Posterior vena cava (tissue), 2 donors: ENCODE data around the gene PRKCZ. TPM values are rescaled to one million over a fixed set of nuclear protein-coding genes. Genes with fewer than 3 reads are reported as not detected.

Experiments
- DNase-seq: peaks from one replicate; pipeline ENCODE4 v3.0.0-alpha.2; 2020; ENCODE audit warnings: low spot score
- intact Hi-C, 2 donors: fragments of 100-400 bp; cut with DNase I; formaldehyde crosslinking; loops; one replicate each; pipeline versions ENCODE4 v1.14.1 to v1.14.2; 2022 to 2023
- total RNA-seq, 2 donors: library from RNA; stranded (reverse); fragmentation: NEBNext Ultra II Directional; extraction: Animal tissue kit (Norgen Biotek cat#: 25700); gene quantifications; one replicate each; pipeline ENCODE4 v1.2.1, GENCODE V29; 2021
- donor health status: DM: yes; HTN: yes; CAD: no.
- donor health status: DM: yes; HTN: yes; CAD: no.

PRKCZ gene
- total RNA-seq, 2 donors from 2014 or later = 3.0 to 3.6 TPM

DNA sequence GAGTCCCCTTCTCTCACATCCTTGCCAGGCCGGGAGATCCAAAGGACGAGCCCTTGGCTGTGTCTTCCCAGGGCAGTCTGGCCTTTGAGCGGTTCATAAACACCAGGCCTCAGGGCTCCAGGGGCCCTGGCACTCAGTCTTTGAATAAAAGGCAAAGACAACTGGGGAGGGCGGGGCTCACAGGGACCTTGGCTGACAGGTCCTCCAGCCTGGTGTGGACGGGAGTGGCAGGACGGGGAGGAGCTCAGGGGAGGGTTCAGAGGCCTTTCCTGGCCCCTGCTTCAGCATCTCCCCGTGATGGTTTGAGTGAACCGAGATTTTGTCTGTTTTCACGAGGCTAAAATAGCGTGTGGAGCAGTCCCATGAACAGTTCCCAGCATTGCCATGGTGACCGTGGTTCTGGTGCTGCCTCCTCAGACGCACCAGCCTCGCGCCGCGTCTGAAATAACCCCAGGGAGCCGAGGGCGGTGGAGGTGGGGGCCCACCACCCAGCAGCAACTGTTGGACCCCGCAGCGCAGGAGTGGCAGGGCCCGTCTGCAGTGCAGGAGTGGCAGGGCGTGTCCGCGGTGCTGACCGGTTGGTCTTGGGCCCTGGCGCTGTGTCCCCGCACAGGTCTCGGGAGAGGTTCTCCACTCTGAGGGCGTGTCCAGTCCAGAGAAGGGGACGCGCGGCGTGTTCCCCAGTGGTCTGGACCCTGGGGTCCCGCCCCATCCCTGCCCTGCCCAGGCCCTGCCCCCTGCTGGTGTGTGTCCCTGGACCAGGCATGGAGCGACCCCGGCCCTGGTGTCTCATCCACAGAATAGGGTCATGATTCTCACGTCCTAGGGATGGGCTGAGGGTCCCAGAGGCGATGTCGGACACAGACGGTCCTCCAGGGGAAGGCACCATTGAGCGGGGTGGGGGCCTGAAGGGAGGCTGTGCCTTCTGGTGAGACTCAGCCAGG, 7.1 kb upstream of the PRKCZ start:
- intact Hi-C loops = loop anchor here in 1 of 2 donors (5.0 kb wide), 1 partner anchor 96 kb away; no protein-coding TSS in a partner anchor
- DNase-seq = no peak

DNA sequence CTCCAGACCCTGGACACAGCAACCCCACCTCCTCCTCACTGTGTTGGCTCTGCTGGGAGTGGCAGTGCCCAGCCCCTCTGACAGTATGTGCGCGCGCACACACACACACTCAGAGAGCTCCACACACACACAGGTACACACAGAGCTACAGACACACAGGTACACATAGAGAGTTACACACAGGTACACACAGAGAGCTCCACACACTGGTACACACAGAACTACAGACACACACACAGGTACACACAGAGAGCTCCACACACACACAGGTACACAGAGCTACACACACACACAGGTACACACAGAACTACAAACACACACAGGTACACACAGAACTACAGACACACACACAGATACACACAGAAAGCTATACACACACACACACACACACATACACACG, 6.3 kb upstream of the PRKCZ start:
- DNase-seq = no peak
- intact Hi-C loops = loop anchor here in 1 of 2 donors (5.0 kb wide), 1 partner anchor 97 kb away; no protein-coding TSS in a partner anchor

DNA sequence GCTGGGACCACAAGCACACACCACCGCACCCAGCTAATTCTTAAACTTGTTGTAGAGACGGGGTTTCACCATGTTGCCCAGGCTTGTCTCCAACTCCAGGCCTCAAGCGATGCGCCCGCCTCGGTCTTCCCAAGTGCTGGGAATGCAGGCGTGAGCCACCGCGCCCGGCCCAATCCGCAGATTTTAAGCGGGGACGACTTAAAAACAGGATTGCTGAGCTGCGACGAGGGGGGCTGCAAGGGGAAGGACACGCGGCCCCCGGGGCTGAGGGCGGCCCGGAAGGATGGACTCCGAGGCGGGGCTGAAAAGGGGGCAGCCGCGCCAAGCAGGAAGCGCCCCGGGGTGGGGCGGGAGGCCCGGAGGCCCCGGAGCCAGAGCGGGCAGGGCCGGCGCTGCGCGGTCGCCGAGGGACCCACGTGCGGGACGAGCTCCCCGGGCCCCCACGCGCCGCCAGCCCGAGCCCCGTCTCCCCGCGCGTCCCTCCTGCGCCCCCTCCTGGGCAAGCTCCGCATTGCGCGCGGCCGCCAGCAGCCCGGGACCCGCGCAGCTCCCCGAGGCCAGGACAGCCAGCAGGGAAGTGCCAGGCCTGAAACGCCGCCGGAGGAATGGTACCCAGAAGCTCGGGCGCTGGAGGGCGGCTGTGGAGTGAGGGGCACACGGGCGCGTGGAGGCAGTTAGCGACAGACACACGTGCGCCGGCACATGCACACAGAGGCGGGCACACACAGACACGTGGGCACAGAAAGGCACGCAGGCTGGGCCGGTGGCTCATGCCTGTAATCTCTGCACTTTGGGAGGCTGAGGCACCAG, 5.5 kb upstream of the PRKCZ start:
- intact Hi-C loops = loop anchor here (5.0 kb wide), 3 partner anchors 87 to 102 kb away; no protein-coding TSS in a partner anchor
- DNase-seq = peak; percentile 90

DNA sequence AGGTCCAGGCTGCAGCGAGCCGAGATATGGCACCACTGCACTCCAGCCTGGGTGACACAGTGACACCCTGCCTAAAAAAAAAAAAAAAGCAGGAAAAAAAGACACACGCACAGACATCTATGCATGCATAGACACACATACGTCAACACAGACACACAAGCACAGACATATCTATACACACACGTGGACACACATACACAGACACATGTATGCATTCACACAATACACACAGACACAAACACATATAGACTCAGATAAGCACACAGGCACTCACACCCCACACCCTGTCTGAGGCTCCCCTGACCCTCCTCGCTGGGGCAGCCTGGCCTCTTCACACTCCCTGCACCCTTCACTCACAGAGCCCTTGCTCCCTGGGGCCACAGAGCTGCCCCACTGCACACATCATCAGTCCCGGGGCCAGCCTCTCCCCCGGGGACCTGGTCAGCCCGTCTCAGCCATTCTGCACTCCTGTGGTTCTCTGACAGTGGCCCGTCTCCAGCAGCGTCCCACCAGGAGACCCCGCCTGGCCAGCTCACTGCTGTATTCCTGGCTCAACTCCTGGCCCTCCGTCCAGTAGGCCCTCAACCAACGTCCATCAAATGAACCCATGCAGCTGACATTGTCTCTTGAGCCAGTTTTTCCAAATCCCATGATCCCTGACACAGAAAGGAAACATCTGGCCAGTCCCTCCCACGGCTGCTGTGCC, 4.6 kb upstream of the PRKCZ start:
- intact Hi-C loops = loop anchor here (5.0 kb wide), 2 partner anchors 88 to 103 kb away; no protein-coding TSS in a partner anchor
- no peak for DNase-seq

DNA sequence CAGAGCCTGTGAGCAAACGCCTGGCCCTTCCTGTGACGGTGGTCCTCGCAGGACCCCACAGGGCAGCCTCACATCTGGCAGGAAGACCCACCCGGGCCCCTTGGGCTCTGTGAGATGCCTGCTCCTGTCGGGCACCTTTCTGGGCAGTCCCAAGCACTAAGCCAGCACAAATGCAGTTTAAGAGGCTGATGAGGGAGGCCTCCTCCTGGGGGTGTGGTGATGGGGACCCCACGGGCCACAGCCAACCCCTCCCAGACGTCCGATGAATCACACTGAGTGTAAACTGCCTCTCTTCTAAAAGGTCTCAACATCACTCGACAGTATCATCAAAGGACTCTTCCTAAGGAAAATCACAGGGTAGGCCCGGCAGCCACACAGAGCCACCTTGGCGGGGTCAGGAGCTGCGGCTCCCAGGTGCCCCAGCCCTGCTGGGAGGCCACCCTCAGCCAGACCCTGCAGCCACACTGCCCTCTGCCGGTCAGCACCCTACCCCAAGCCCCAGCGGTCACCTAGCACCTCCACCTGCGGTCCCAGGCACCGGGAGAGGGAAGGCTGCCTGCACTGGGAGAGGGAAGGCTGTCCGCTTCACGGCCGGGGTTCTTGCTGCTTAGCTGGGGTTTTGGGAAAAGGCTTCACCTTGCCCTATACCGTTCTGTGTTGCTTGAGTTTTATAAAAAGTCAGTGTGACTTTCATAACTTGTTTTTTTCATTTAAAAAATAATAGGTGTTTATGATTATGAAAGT, 3.9 kb upstream of the PRKCZ start:
- intact Hi-C loops = loop anchor here (5.0 kb wide), 2 partner anchors 89 to 104 kb away; no protein-coding TSS in a partner anchor
- DNase-seq = no peak

DNA sequence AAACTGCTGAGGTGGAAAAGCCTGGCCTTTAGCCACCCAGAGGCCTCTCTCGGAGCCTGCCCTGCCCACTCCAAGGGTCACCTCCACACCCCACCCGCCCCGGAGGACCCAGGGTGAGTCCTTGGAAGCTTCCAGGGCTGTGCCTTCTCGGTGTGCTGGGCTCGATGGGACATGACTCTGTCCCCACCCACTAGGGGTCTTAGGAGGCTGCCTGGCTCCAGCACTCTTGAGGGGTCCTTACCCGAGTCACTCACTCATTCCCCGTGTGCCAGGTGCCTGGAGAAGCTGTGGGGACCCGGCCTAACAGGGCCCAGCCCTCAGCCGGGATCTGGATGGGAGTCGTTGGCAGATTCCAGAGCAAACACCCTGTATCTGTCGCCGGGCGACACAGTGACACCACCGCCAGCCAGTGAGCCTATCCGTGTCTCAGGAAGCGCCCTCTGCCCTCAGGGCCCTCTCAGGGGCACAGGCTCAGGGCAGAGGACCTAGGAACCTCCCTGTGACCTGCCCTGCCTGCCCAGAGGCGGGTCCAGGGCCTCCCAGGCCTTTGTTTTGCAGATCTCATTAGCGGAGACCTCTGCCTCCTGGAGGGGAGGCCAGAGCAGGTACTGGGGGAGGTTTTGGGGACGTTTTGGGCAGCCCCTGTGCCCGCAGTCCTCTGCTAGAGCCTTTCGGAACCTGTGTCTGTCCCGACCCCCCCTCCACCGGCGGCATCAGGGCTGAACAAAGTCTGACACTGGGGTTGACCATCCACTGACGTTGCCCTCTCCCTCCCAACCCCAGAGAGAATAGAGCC, 3.1 kb upstream of the PRKCZ start:
- no peak for DNase-seq
- intact Hi-C loops = loop anchor here (5.0 kb wide), 2 partner anchors 90 to 105 kb away; no protein-coding TSS in a partner anchor

DNA sequence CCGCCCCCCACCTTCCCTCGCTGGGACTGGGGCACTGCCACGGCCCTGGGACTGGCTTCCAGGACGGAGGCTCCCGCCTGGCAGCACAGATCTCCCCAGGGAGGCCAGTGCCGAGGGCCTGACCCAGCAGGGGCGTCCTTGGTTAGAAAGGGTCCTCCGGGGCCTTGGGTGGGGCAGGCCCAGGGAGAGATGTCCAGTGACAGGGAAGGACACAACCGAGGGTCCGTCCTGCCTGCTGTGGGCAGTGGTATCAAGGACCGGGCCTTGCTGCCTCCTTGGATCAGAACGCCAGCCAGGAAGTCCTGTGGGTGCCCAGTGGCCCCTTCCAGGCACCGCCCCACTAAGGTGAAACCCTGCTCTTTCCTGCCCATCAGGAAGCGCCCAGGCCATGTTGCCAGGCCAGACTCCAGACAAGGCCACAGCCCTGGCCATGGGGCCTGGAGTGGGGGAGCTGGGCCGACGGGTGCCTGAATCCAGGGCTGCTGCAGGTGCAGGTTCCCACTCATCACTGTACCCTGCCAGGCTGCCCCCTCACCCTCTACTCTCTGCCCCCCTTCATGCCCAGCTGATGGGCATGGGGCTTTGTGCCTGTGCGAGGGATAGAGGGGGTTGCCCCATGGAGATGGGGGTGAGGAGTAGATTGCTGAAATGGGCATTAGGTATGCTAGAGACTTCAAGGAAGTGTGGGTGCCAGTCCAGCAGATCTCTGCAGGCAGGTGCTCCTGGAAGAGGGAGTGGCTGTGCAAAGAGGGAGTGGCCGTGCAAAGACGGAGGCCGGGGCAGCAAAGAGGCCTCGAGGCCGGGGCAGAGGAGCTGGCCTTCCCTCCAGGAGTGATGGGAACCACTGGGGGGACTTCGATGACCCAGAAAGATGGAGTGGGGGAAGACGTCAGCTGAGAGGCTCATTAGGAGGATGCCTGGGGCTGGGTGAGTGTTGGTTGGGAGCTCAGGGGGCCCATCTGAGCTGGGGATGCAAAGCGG, 2.2 kb upstream of the PRKCZ start:
- intact Hi-C loops = loop anchor here (5.0 kb wide), 2 partner anchors 91 to 106 kb away; no protein-coding TSS in a partner anchor
- no peak for DNase-seq

DNA sequence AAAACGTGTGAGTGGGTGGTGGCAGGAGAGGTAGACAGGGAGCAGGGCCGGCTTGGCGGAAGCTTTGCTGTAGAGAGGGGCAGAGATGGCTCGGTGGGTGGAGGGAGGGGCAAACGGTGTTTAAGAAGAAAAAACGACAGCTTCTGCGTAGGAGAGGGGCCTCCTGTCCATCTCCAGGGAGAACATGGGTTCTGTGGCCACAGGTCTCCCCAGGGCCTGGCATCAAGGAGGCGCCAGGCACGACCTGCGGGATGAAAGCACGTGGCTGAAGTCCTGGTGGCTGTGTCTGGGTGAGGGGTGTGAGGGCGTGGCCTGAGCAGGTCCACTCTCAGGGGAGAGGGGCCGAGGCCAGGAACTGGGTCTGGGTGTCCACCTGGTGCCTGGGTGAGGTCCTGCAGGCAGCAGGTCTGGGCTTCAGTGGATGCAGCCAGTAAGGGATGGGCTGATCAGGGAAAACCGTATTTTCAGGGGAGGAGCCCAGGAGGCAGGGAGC, 940 bp upstream of the PRKCZ start:
- DNase-seq = no peak
- intact Hi-C loops = loop anchor here (5.0 kb wide), 2 partner anchors 92 to 107 kb away; no protein-coding TSS in a partner anchor

DNA sequence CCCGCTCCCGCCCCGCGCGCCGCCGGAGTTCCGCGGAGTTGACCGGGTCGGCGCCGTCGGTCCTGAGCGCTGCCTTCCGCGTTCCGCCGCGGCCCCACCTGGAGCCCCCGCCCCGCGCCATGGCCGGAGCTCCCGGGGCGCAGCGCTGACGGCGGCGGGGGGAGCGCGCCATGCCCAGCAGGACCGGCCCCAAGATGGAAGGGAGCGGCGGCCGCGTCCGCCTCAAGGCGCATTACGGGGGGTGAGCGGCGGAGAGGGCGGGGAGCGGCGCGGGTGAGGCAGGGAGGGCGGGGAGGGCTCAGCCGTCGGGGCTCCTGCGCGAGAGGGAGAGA, 216 bp downstream of the PRKCZ start:
- DNase-seq = no peak
- intact Hi-C loops = no loop called here

DNA sequence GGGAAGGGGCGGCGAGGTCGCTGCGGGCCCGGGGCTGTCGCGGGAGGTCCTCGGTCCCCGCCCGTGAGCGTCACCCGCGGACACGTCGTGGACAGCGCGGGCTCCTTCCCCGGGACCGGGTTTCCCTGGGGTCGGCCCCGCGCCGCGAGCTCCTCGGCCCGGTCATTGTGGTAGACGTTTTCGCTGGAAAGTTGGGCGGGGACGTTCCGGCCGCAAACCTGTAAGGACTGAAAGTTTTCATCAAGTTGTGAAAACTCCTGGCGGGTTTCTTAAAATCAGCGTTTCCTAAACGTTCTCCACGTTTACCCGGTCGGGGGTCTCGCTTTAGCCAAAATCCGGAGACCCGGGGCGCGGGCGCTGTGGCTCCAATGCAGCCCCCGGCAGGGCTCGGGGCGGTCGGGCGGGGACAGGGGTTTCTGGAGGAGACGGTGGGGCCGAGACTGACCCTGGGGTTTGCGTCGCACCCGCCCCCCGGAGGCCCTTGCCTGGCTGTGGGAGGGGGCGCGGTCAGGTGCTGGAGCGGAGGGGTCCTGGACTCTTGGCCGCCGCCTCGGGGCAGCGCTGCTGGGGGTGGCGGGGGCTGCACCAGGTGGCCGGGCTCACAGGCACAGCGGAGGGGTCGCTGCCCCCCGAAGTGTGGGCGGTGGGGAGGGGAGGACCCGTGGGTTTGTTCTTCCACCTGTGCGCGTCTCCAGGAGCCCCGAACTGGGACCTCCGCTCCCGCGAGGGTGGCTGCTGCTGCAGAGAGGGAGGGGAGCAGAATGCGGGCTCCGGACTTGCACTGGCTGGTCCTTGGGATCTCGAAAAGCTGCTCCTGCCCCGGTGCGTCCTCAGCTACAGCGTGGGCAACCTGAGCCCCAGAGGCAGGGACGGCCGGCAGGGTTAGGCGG, 827 bp downstream of the PRKCZ start:
- no peak for DNase-seq
- intact Hi-C loops = no loop called here

DNA sequence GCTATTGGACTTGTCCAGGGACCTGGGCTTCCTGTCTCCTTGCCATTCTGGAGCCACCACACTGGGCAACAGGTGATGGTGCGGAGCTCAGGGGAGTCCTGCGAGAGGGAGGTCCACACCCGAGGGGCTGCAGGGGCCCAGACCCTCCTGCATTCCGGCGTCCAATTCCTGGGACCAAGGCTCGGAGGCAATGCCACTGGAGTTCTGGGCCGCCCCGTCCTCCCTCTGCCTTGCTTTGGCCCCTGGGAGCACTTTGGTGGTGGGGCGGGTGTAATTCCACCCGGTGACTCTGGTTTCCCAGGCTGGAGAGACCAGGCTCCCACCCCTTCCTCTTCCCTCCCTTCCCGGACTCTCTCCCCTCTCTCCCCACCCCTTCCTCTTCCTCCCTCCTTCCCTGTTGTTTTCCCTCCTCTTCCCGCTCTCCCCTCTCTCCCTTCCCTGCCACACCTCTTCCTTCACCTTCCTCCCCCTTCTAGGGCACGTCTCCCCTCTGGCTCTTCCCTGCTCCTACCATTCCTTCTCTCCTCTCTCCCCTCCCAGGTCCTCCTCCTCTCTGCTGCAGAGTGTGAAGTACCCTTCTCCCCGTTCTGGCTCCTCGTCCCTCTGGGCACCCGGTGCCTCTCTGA, 2.0 kb downstream of the PRKCZ start:
- intact Hi-C loops = no loop called here
- no peak for DNase-seq

DNA sequence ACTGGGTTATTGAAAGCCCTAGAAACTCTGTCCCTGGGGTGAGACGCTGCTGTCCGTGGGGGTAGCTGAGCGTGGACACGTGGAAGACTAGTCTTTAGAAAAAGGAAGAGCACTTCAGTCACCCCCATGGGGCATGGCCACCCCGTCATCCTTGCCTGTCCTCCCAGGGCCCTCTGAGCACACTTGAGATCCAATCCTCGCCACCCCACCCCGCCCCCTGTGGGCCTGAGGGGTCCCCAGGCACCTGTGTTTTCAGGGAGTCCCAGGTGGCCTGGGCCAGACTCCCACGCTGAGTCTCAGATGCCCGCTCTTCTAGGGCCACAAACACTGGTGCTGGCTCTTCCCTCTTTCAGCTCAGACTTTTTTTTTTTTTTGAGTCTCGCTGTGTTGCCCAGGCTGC, 2.5 kb downstream of the PRKCZ start:
- no peak for DNase-seq
- intact Hi-C loops = no loop called here

DNA sequence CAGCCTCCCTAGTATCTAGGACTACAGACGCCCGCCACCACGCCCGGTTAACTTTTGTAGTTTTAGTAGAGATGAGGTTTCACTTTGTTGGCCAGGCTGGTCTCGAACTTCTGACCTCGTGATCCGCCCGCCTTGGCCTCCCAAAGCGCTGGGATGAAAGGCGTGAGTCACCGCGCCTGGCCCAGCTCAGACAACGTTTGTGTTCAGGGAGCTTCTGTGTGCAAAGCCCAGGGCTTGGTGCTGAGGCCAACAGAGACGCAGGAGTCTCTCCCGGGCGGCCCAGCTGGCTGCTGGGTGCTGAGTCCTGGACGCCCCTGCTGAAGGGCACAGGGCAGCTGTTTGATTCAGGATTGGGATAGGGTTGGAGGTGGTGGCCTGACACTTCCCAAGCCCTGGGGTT, 3.0 kb downstream of the PRKCZ start:
- intact Hi-C loops = no loop called here
- no peak for DNase-seq

DNA sequence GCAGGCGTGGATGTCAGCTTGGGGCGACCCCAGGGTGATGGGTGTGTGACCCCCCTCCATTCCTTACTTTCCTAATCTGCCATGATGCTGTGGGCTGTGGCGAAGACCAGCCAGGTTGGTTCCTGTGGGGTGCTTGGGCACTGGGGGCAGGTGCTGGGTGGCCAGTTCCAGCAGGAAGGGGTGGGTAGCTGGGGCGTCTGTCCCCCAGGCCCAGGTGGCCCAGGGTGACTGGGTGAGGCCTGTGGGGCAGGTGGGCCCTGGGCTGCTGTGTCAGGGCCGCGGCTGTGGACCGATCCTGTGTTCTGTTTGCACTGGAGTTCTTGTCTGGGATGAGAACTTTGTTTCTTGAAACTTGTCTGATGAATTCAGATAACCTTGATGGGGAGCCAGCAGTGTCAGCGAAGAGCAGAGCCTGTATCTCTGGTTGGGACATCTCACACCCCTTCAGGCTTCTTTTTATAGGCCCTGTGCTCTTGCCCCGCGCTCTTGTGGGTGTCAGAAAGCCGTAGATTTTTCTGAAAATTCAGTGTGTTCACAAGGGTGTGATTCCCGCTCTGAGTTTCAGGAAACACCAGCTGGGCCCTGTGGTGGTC, 3.7 kb downstream of the PRKCZ start:
- intact Hi-C loops = no loop called here
- no peak for DNase-seq

DNA sequence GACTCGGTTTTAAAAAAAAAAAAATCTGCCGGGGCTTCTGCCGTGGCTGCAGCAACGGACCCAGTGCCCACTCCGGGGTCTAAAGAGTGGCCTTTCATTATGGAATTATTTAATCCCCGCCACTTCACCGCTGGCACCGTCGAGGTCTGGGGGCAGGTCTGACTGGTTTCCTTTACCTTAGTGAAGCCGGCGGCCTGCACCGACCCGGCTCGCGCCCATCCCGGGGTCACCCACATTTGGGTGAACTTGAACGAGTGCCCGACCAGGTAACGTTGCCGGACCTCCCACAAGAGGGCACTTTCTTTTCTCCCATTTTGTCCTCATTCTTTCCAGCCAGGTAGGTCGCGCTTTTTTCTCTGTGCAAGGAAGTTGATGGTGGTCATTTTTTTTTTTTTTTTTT, 4.3 kb downstream of the PRKCZ start:
- no peak for DNase-seq
- intact Hi-C loops = no loop called here
